Activated T-cell treated with anti-CD3 and anti-CD28 coated beads, Interleukin-2, amount 50 U/mL, for 4 hours (primary cell): ENCODE results near the gene TMSB10. TPM values are rescaled to one million over a fixed set of nuclear protein-coding genes. Genes with fewer than 3 reads are reported as not detected.

ENCODE experiments used
- ATAC-seq, 2 donors: fragments of 200-7000 bp; cut with Tn5 transposase; one replicate each; pipeline ENCODE4 v1.10.0; 2021
- DNase-seq: peaks from one replicate; pipeline ENCODE4 v3.0.0-alpha.2; 2020
- H3K27me3 Mint-ChIP-seq: one replicate; pipeline ENCODE4 v1.8.0; 2021; ENCODE audit warnings: low read depth, mixed read lengths
- H3K36me3 Mint-ChIP-seq: one replicate; pipeline ENCODE4 v1.8.0; 2022; ENCODE audit warnings: mixed read lengths; ENCODE audit not compliant: insufficient read depth
- H3K4me1 Mint-ChIP-seq: one replicate; pipeline ENCODE4 v1.8.0; 2021; ENCODE audit warnings: low read depth, mixed read lengths
- H3K4me3 Mint-ChIP-seq: one replicate; pipeline ENCODE4 v1.8.0; 2021; ENCODE audit warnings: mild to moderate bottlenecking, moderate library complexity, mixed read lengths
- H3K9me3 Mint-ChIP-seq: one replicate; pipeline ENCODE4 v1.8.0; 2021; ENCODE audit warnings: mixed read lengths
- total RNA-seq, 3 donors: library from RNA; stranded (reverse); gene quantifications; one replicate each; pipeline ENCODE4 v1.2.1, GENCODE V29; 2021

TMSB10 gene
- total RNA-seq, 3 donors from 2014 or later: 1,023 to 1,175 (median 1,139) TPM

GRCh38 chr2:84946204-84947009, 41.0 kb downstream of the TMSB10 start:
- Mint-ChIP-seq H3K9me3 (no peaks in the 10 kb centered on the region), H3K36me3 (peaks cover 5% of the 10 kb centered on the region), H3K4me1 (peaks cover 41% of the 10 kb centered on the region), H3K27me3 (no peaks in the 10 kb centered on the region), H3K4me3 (peak overlapping the region; percentile 51)
- ATAC-seq (peak; percentile 88 to 91), DNase-seq (peak; percentile 71)

- Mint-ChIP-seq H3K4me3 (peak overlapping the region; percentile 51), H3K36me3 (peaks cover 5% of the 10 kb centered on the region), H3K27me3 (no peaks in the 10 kb centered on the region), H3K4me1 (peaks cover 41% of the 10 kb centered on the region), H3K9me3 (no peaks in the 10 kb centered on the region)
- ATAC-seq: no peak
- DNase-seq: no peak
Observed at GRCh38 chr2:84947010-84947593, 41.6 kb downstream of the TMSB10 start.

- no peaks in the 10 kb centered on the region for H3K27me3 Mint-ChIP-seq
- no peaks in the 10 kb centered on the region for H3K9me3 Mint-ChIP-seq
- no peaks in the 10 kb centered on the region for H3K36me3 Mint-ChIP-seq
- ATAC-seq (no peak), DNase-seq (no peak)
- H3K4me1 Mint-ChIP-seq: peaks cover 6% of the 10 kb centered on the region
- no peak overlapping the region for H3K4me3 Mint-ChIP-seq
Observed at GRCh38 chr2:84953535-84953934, 48.1 kb downstream of the TMSB10 start.

- Mint-ChIP-seq H3K27me3 (no peaks in the 10 kb centered on the region), H3K4me1 (peaks cover 9% of the 10 kb centered on the region), H3K36me3 (no peaks in the 10 kb centered on the region), H3K4me3 (no peak overlapping the region), H3K9me3 (no peaks in the 10 kb centered on the region)
- no peak for DNase-seq
- ATAC-seq: no peak
Observed at GRCh38 chr2:84954329-84954728, 48.9 kb downstream of the TMSB10 start.

Other genes with a start within 250 kb of the TMSB10 start
- 10 to 100 TPM; 21.2 to 29.4 (median 22.2) TPM for gene TRABD2A, start 24.6 kb upstream of the TMSB10 start, total RNA-seq
- gene KCMF1, start 65.5 kb downstream of the TMSB10 start, total RNA-seq: 100 to 1,000 TPM; 131 to 153 (median 137) TPM
- gene TCF7L1, start 227.7 kb downstream of the TMSB10 start, total RNA-seq: under 1 TPM; 0.11 to 0.29 (median 0.13) TPM